Caco-2 (cell line): ENCODE data around the gene ACER3. TPM values are rescaled to one million over a fixed set of nuclear protein-coding genes. Genes with fewer than 3 reads are reported as not detected.

Experiments
- BruUV-seq: library from RNA; stranded (reverse); fragments of 400-500 nt; replicated peaks from 2 replicates; lab custom pipeline; 2021; lab: Mats Ljungman, UMichigan
- CTCF ChIA-PET: fragments of 300-600 bp; sonication (Branson Sonifier 250); formaldehyde crosslinking; loops from one replicate; lab custom pipeline; 2022; ENCODE audit warnings: antibody characterized with exemption; lab: Charles Lee
- POLR2A ChIA-PET: fragments of 300-600 bp; sonication (Branson Sonifier 250); formaldehyde crosslinking; loops from one replicate; lab custom pipeline; 2022; ENCODE audit warnings: antibody characterized with exemption; lab: Charles Lee
- DNase-seq, 2 experiments: peaks; one replicate each; pipeline versions ENCODE4 v3.0.0 to v3.0.0-alpha.2; 2020 to 2022
- H3K27me3 ChIP-seq: replicated peaks from 2 replicates; pipeline ENCODE4 v1.6.0; 2011; ENCODE audit warnings: low read length; ENCODE audit not compliant: control insufficient read depth, insufficient read depth
- H3K36me3 ChIP-seq: 2 replicates; pipeline ENCODE4 v1.5.1; 2011; ENCODE audit warnings: low read length; ENCODE audit not compliant: control insufficient read depth, insufficient read depth
- H3K4me1 ChIP-seq: fragments of 250-450 bp; sonication (Bioruptor Pico); 2 replicates; pipeline ENCODE4 v1.5.1; 2020; ENCODE audit warnings: mild to moderate bottlenecking
- H3K4me3 ChIP-seq: 2 replicates; pipeline ENCODE4 v1.5.1; 2011; ENCODE audit warnings: low read depth, mild to moderate bottlenecking, control low read depth, low read length
- H3K9me3 ChIP-seq: fragments of 250-450 bp; sonication (Bioruptor Pico); 2 replicates; pipeline ENCODE4 v1.5.1; 2020; ENCODE audit warnings: mild to moderate bottlenecking, moderate library complexity
- H3K27ac Mint-ChIP-seq: one replicate; pipeline ENCODE4 v1.8.0; 2022; ENCODE audit warnings: mixed read lengths; ENCODE audit not compliant: unreplicated experiment
- H3K27me3 Mint-ChIP-seq: one replicate; pipeline ENCODE4 v1.8.0; 2022; ENCODE audit warnings: mixed read lengths; ENCODE audit not compliant: insufficient read depth, unreplicated experiment
- H3K36me3 Mint-ChIP-seq: one replicate; pipeline ENCODE4 v1.8.0; 2022; ENCODE audit warnings: mild to moderate bottlenecking, mixed read lengths; ENCODE audit not compliant: insufficient read depth, unreplicated experiment
- H3K4me1 Mint-ChIP-seq: one replicate; pipeline ENCODE4 v1.8.0; 2022; ENCODE audit warnings: low read depth, mixed read lengths; ENCODE audit not compliant: unreplicated experiment
- H3K4me3 Mint-ChIP-seq: one replicate; pipeline ENCODE4 v1.8.0; 2022; ENCODE audit warnings: mild to moderate bottlenecking, moderate library complexity, mixed read lengths; ENCODE audit not compliant: unreplicated experiment
- H3K9me3 Mint-ChIP-seq: one replicate; pipeline ENCODE4 v1.8.0; 2022; ENCODE audit warnings: mixed read lengths; ENCODE audit not compliant: unreplicated experiment
- intact Hi-C: fragments of 100-400 bp; cut with micrococcal nuclease; formaldehyde crosslinking; loops from one replicate; pipeline ENCODE4 v1.10.0; 2022; ENCODE audit not compliant: unreplicated experiment
- total RNA-seq: library from RNA; stranded (reverse); gene quantifications from 2 replicates; pipeline ENCODE4 v1.2.3, GENCODE V29; 2022
- TF ChIP-seq, protein P1 (sequence below), 2 experiments: fragments of 200-600 bp in 1 of 2; IDR thresholded peaks; 1 replicate in 1 of 2; 2 replicates in 1 of 2; pipeline versions ENCODE4 v1.5.1 to v1.8.0; 2011 to 2022; ENCODE audit warnings: antibody characterized with exemption in 1 of 2, control low read depth in 1 of 2, inconsistent platforms in 1 of 2, low read depth in 1 of 2, low read length in 1 of 2, mild to moderate bottlenecking in 1 of 2, moderate library complexity in 1 of 2; ENCODE audit not compliant: insufficient read depth in 1 of 2, severe bottlenecking in 1 of 2, unreplicated experiment in 1 of 2

Gene ACER3
- total RNA-seq, 1 experiment from 2014 or later, result 37.5 TPM

DNA sequence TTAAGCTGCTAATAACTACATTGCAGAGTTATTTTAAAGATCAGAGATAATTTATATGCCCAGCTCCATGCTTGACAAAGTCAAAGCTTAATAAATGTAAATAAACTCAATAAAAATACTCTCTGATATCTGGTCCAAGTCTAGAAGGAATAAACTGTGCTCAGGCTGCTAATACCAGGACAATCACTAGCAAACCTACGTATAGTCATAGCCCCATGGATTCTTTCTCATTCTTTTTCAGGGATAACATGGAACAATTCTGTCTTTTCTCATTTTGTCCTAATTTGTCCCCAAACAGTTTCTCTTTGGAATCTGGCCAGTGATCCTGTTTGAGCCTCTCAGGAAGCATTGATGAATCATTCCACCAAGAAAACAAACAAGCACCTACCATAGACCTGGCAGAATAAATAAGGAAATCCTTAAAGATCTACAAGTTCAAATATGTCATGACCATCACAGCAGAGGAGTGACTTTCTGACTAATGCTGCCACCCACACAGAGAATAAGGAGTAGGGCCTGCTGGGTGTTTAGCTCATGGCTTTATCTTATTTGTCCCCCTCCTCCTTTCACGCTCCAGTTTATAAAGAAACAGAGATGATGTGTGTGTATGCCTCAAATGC lies 159.4 kb downstream of the ACER3 start:
- Mint-ChIP-seq H3K27me3 (no peaks in the 10 kb centered on the region), H3K9me3 (no peaks in the 10 kb centered on the region), H3K36me3 (peaks cover 12% of the 10 kb centered on the region), H3K4me1 (peaks cover 23% of the 10 kb centered on the region), H3K4me3 (no peak overlapping the region), H3K27ac (no peak overlapping the region)
- Histone ChIP-seq H3K9me3 (no peaks in the 10 kb centered on the region), H3K4me1 (peaks cover 9% of the 10 kb centered on the region; the same call in 1 of the 2 replicates), H3K36me3 (no peaks in the 10 kb centered on the region), H3K4me3 (no peak overlapping the region), H3K27me3 (no peaks in the 10 kb centered on the region)
- intact Hi-C loops, result no loop called here
- TF ChIP-seq, protein P1, sequence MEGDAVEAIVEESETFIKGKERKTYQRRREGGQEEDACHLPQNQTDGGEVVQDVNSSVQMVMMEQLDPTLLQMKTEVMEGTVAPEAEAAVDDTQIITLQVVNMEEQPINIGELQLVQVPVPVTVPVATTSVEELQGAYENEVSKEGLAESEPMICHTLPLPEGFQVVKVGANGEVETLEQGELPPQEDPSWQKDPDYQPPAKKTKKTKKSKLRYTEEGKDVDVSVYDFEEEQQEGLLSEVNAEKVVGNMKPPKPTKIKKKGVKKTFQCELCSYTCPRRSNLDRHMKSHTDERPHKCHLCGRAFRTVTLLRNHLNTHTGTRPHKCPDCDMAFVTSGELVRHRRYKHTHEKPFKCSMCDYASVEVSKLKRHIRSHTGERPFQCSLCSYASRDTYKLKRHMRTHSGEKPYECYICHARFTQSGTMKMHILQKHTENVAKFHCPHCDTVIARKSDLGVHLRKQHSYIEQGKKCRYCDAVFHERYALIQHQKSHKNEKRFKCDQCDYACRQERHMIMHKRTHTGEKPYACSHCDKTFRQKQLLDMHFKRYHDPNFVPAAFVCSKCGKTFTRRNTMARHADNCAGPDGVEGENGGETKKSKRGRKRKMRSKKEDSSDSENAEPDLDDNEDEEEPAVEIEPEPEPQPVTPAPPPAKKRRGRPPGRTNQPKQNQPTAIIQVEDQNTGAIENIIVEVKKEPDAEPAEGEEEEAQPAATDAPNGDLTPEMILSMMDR (IDR thresholded peaks at IDR 0.05; ENCODE audit: insufficient read depth in 1 of 2, low read depth in 1 of 2, low read length in 1 of 2, severe bottlenecking in 1 of 2, unreplicated experiment in 1 of 2), result no peak
- no peak for DNase-seq
- ChIA-PET CTCF (interaction anchor here (0.5 to 1.8 kb wide), 4 partner anchors 30 to 298 kb away, joined by 3 to 7 read pairs (median 4); no protein-coding TSS in a partner anchor), POLR2A (no interaction called here)
- no TSS peak for BruUV-seq

DNA sequence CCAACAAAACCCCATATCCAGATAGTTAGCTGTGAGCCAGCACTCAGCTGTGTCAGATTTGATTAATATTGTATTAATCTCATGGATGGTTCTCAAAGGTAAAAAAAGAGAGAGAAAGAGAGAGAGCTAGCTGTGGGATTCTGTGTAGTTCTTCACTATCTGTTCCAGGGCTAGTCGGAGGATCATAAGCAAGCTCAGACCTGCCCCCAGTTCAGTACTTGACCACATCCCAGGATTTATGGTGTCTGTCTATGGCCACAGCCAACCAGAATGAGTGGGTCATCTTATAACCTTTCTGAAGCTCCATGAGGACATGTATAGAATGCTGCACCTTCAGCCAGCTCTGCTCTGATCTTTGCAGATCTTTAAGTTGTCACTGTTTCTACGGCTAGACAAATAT lies 160.0 kb downstream of the ACER3 start:
- POLR2A ChIA-PET, result interaction anchor here (0.6 kb wide), 1 partner anchor 55 kb away, joined by 3 read pairs; no protein-coding TSS in a partner anchor
- H3K4me1 Mint-ChIP-seq, result peaks cover 19% of the 10 kb centered on the region
- Histone ChIP-seq H3K4me3 (no peak overlapping the region), H3K4me1 (peaks cover 7% of the 10 kb centered on the region), H3K9me3 (no peaks in the 10 kb centered on the region), H3K27me3 (no peaks in the 10 kb centered on the region), H3K36me3 (no peaks in the 10 kb centered on the region)
- no peak for DNase-seq
- TF ChIP-seq, protein P1 (IDR thresholded peaks at IDR 0.05; ENCODE audit: insufficient read depth in 1 of 2, low read depth in 1 of 2, low read length in 1 of 2, severe bottlenecking in 1 of 2, unreplicated experiment in 1 of 2), result no peak
- no peak overlapping the region for H3K27ac Mint-ChIP-seq
- H3K9me3 Mint-ChIP-seq, result no peaks in the 10 kb centered on the region
- no TSS peak for BruUV-seq
- intact Hi-C loops, result no loop called here
- H3K27me3 Mint-ChIP-seq, result no peaks in the 10 kb centered on the region
- H3K4me3 Mint-ChIP-seq, result no peak overlapping the region
- peaks cover 8% of the 10 kb centered on the region for H3K36me3 Mint-ChIP-seq
- CTCF ChIA-PET, result interaction anchor here (0.5 to 1.8 kb wide), 5 partner anchors 25 to 299 kb away, joined by 3 to 7 read pairs (median 3); no protein-coding TSS in a partner anchor

DNA sequence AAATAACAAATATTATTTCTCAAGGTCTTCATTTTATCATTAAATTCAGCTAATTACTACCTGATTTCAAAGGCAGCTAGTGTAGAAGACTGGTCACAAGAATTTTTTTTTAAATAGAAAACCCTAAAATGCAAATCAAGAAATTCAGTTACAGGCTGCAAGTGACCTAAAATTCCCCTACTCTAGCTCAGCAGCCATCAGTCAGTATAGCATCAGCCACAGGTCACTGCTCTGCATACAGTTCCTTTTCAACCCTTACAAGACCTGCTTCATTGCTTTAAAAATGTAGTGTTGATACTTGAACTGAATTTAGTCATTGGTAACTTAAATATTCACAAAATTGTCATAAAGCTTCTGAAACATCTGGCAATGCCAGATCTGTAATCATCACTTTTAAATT lies 164.0 kb downstream of the ACER3 start:
- intact Hi-C loops, result no loop called here
- Mint-ChIP-seq H3K9me3 (no peaks in the 10 kb centered on the region), H3K4me1 (peaks cover 19% of the 10 kb centered on the region), H3K27me3 (no peaks in the 10 kb centered on the region), H3K27ac (no peak overlapping the region), H3K4me3 (no peak overlapping the region), H3K36me3 (no peaks in the 10 kb centered on the region)
- no peak overlapping the region for H3K4me3 ChIP-seq
- no peak for DNase-seq
- TF ChIP-seq, protein P1 (IDR thresholded peaks at IDR 0.05; ENCODE audit: insufficient read depth in 1 of 2, low read depth in 1 of 2, low read length in 1 of 2, severe bottlenecking in 1 of 2, unreplicated experiment in 1 of 2), result no peak
- peaks cover 25% of the 10 kb centered on the region for H3K4me1 ChIP-seq
- no TSS peak for BruUV-seq
- H3K36me3 ChIP-seq, result no peaks in the 10 kb centered on the region
- CTCF ChIA-PET, result interaction anchor here (1.2 kb wide), 1 partner anchor 77 kb away, joined by 3 read pairs; no protein-coding TSS in a partner anchor
- H3K27me3 ChIP-seq, result no peaks in the 10 kb centered on the region
- POLR2A ChIA-PET, result no interaction called here
- H3K9me3 ChIP-seq, result no peaks in the 10 kb centered on the region
